Suppressor macrophage (primary cell): Measurements from ENCODE around the gene GATB.

ENCODE experiments used
- DNase-seq, 4 experiments: peaks; one replicate each; pipeline ENCODE4 v3.0.0-alpha.2; 2020 to 2022

GATB gene

GRCh38 chr4:151672996-151673395, 87.8 kb downstream of the GATB start:
- no peak for DNase-seq

DNA sequence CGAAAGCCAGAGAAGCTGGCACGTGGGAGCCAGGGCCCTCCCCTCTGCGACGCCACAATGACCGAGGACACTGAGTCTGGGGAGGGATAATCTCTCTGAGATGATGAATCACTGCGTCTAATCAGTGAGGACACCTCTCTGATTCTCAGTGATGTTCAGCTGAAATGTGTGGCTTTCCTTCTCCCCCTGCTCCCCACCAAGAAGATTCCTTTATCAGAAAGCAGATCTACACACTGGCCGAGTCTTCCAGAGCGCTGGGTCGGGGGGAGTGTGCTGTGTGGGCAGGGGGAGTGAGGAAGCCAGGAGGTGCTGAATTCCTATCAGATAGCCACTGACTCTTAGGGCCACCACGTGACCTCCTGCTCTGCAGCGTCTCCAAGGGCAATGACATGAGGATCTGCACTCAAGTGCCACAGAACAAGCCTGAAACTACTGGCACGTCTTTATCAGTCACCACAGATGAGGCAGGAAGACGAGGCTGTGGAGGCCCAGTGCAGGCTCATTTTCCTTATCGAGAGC, 89.2 kb downstream of the GATB start:
- DNase-seq, result no peak

DNA sequence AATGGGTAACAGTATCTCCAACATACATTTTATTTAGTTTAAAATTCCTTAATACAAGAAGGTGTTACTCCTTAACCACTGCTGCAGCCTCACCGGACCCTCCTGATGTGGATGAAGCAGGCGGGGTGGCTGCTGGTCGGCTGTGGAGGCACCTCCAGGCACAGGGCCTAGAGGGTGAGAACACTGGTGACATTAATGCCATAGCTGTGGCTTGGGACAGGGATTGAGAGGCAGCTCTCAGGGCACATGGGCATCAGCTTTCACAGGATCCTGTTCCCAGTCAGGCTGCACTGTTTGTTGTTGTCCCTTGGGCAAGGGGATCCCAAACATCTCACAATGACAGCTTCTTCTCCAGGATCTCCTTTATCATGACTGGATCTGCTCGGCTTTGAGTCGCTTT, 90.0 kb downstream of the GATB start:
- DNase-seq, result no peak

DNA sequence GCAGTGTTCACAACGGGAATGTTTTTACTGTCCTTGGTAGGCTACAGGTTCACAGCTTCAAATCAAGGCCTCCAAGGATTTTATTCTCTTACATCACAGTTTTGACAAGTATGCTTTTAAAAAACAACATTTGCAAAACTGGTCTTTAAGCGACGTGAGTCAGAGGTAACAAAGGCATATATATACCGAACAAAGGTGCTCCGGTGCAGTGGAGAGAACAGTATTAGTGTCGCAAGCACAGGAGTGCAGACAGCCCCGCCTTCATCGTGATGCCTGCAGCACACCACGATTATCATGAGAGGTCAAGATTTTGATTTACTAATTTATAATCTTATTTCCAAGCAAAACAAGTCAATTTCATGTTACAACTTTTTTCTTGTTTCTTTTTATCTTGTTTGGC, 90.8 kb downstream of the GATB start:
- DNase-seq, result no peak

DNA sequence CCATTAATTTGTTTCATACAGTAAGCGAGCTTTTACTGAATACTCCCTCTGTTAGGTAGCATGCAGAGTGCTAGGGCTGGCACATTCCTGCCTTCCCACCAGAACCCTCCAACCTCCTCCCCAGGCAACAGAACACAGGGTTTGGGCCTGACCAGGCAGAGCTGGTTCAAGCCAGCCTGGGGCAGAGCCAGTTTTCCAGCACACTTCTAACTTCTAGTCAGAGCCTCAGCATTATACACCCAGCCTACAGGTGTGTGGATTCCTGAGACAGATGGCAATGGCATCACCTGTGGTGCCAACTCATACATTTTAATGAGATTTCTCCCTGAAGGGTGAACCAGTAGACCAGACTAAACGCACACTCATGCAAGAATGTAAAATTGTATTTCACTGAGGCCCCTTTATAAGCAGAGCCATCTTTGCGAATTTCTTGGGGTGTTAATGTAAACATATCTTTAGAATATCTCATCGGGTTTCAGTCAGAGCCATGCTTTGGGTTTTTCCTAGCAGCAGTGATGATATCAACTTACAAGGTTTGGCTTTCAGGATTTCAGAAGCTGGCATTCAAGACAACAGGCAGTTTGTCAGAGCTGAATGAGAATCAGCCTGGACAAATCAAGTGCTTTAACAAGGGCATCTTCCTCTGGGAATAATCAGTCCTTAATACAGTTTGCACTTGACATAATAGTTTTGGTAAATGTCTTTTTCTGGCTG, 92.0 kb downstream of the GATB start:
- DNase-seq, result no peak

GRCh38 chr4:151667666-151668065, 93.1 kb downstream of the GATB start:
- DNase-seq, result no peak

DNA sequence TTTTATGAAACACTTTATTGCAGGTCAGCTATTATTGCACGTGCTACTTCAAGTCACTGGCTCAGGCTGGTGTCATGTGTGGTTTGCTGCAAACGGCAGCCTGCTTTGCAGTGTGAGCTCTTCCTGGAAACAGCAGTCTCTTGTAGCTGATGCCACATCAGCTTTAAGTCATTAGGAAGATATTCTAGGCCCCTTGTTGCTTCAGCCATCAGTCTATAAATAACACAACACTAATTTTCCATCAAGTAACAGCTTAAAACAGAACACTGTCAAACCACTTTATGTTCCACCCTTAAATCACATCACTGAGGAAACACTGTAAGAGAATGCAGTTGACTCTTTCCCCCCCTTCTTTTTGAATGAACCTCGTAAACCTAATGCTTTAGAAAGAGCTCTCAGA, 93.8 kb downstream of the GATB start:
- DNase-seq, result peak in 2 of 4 experiments; percentile 6 to 8

DNA sequence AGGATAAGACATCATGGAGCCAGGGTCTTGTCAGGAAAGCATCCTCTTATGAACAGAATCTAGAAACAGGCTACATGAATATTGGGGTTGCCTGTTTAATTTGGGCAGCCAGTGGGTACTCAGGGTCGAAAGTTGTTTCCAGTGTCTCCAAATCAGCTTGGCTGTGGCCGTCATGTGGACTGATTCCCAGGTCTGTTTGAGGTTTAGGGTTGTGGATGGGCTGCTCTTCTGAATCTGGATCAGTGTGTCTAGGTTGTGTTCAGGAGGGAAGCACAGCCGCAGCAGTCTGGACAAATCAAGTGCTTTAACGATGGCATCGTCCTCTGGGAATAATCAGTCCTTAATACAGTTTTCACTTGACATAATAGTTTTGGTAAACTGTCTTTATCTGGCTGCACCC, 94.3 kb downstream of the GATB start:
- no peak for DNase-seq

GRCh38 chr4:151665785-151666127, 95.1 kb downstream of the GATB start:
- no peak for DNase-seq

DNA sequence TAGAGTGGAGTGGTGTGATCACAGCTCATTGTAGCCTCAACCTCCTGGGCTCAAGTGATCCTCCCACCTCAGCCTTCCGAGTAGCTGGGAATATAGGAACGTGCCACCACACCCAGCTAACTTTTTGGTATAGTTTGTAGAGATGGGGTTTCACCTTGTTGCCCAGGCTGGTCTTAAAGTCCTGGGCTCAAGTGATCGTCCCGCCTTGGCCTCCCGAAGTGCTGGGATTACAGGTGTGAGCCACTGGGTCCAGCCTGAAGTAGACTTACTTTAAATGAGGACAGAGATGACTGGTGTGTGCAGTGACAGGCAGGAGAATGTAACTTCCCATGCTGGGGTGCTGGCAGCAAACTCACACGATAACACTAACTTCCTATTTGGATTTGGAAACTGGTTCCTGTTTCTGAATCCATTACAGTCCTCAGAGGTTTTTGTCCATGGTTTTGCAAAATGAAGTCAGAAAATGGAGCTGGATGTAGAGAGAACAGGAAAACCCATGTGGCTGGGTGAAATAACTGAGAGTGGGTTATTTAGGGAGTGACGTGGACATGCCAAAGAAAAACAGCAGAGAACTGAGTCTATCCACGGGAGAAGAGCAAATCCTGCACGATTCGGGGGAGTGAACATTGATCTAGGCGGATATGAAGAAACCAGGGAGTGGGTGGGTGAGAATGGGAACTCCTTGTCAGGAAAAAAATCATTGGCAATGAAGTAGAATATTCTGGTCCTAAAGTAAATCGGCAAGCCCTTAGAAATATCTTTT, 95.6 kb downstream of the GATB start:
- DNase-seq, result peak; percentile 34 to 69 (median 60)

GRCh38 chr4:151664289-151664688, 96.5 kb downstream of the GATB start:
- no peak for DNase-seq

GRCh38 chr4:151663109-151663508, 97.7 kb downstream of the GATB start:
- DNase-seq, result no peak

GRCh38 chr4:151661873-151662272, 98.9 kb downstream of the GATB start:
- no peak for DNase-seq

- no peak for DNase-seq
Observed at GRCh38 chr4:151660676-151661075, 100.1 kb downstream of the GATB start.

DNA sequence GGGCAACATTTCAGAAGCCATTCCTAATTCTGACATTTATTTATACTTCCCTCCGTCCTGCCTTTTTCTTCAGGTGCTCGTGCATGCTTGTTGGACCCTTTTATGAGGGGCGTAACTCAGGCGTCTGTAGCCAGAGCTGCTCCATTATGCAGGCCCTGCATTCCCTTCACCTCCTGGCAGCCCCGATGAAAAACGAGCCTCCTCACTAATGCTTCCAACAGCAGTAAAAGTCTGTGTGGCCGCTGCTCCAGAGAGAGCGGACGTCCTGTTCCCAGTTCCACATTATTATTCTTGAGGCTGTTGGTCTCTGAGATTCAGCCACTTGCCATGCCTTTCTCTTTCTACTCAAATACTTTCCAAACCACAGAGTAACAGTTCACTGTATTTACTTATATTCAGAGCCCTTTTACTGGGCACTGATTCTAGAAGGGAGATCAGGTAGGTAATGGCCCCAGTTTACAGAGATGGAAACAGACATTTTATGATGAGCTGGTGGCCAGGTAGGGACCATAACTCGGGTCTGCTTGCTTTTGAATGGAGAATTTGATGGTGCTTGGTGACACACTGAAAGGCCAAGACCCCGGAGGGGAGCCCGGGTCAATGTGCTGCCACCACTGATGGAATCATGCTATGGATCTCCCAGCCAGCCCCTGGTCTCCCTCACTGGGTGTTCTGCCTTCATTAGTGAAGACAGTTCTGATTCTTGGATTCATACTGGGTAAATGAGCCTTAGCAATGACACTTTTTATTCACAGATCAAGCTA, 101.0 kb downstream of the GATB start:
- no peak for DNase-seq

- no peak for DNase-seq
Observed at GRCh38 chr4:151658959-151659600, 101.7 kb downstream of the GATB start.

DNA sequence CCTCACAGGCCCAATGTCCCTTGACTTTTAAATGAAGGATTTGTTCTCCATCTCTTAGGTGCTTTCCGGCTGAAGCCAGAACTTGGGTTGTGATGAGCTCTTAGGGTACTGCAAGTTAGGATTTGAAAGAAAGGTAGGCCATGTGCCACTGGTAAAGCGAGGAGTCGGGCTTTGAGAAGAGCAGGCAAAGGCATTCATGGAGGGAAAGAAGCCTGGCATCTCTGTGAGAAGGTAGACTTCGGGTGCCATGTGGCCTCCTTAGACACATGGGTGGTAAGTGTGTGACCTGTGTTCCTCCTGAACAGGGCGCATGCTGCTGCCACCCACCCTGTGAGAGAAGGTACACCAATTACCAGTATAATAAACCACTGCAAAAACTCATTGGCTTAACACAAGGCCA, 102.9 kb downstream of the GATB start:
- DNase-seq, result no peak

DNA sequence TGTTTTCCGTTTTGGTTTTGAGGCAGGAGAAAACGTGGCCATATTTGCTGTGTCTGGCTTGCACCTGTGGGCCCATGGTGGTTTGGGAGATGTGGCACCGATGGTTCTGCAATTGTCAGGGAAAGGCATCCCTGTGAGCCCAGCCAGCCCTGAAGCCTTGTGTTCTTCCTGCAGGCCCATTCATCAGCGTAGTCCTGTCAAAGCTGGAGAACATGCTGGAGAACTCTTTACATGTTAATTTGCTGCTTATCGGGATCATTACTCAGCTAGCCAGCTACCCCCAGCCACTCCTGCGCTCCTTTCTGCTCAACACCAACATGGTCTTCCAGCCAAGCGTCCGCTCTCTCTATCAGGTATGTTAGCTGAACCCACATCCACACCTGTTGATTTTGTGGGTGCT, 104.7 kb downstream of the GATB start:
- DNase-seq, result no peak

- DNase-seq, result no peak
Observed at GRCh38 chr4:151653548-151653918, 107.3 kb downstream of the GATB start.

DNA sequence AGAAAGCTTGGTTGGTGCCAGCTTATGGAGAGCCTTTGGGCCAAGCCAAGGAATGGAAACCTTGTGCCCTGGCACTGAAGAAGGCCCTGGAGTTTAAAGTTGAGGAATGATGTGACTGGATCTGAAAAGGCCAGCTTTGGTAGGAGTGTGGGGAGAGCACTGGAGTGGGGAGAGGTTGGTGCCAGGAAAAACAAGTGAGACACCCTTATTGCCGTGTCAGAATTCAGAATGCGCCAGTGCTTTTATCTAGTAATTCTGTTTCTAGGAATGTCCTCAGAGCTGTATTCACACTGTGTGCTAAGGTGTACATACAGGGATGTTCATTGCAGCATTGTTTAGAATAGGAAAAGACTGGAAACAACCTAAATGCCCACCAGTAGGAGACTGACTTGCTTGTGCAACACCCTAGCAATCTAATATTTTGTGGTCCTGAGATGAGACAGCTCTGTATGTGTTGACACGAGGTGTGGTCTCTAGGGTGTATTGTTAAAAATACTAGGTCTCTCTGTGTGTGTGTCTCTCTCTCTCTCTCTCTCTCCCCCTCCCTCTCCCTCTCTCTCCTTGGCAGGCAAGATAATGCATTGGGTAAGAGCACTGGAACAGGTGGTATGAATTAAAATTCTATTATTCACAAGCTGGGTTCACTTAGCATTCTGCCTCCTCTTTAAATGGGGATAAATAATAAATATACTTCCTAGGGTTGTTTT, 107.8 kb downstream of the GATB start:
- DNase-seq, result no peak

DNA sequence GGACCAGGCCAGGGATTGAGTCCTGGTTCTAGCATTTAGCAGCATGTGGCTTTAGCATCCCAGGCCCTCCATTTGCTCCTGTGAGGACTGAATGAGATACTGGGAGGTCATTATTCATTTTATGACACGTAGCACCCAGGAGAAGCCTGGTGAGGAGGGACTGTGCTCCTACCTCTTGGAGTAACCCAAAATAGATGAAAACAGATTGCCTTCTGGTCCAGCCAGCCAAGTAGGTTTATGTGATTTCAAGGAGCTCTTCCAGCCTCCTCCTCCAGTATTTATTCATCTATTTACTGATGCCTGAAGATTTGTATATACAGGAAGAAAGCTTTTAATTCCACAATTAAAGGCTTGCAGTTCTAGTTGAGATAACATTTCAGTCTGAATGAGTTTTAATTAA, 109.3 kb downstream of the GATB start:
- DNase-seq, result no peak

DNA sequence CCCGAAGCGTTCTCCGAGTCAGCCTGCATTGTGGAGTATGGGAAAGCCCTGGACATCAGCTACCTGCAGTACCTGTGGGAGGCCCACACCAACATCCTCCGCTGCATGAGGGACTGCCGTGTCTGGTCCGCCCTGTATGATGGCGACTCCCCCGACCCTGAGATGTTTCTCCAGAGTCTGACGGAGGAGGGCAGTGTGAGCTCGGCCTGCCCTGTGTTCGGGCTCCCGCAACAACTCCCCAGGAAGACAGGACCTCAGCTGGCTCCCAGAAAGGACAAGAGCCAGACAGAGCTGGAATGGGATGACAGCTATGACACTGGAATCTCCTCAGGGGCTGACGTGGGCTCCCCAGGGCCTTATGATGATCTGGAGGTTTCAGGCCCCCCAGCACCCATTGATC, 111.3 kb downstream of the GATB start:
- no peak for DNase-seq
